Neural cell (in vitro differentiated cells): Measurements from ENCODE around the gene ZFPL1.

ENCODE experiments used
- EZH2 ChIP-seq: fragments of 200-600, 300-800 bp; shearing (Covaris generic), sonication (generic); IDR thresholded peaks from 2 replicates; pipeline ENCODE4 v1.6.1; 2014; ENCODE audit warnings: antibody characterized with exemption, low read length, borderline replicate concordance, mild to moderate bottlenecking; ENCODE audit not compliant: insufficient read depth, poor library complexity, severe bottlenecking
- MXI1 ChIP-seq: fragments of 450-650 bp; conservative IDR thresholded peaks from 2 replicates; pipeline ENCODE4 v1.6.1; 2014; ENCODE audit warnings: antibody characterized with exemption, mild to moderate bottlenecking; ENCODE audit not compliant: poor library complexity, severe bottlenecking
- POLR2AphosphoS5 ChIP-seq: IDR thresholded peaks from 2 replicates; pipeline ENCODE4 v1.6.1; 2012
- RAD21 ChIP-seq: fragments of 450-650 bp; conservative IDR thresholded peaks from 2 replicates; pipeline ENCODE4 v1.6.1; 2014; ENCODE audit warnings: antibody characterized with exemption, mild to moderate bottlenecking, moderate library complexity
- TAF1 ChIP-seq: IDR thresholded peaks from 2 replicates; pipeline ENCODE4 v1.6.1; 2012; ENCODE audit warnings: low read depth
- TF ChIP-seq, protein P1 (sequence below): IDR thresholded peaks from 2 replicates; pipeline ENCODE4 v1.6.1; 2012; ENCODE audit warnings: borderline replicate concordance
- TF ChIP-seq, protein P2 (sequence below): fragments of 450-650 bp; IDR thresholded peaks from 2 replicates; pipeline ENCODE4 v1.5.1; 2014; ENCODE audit warnings: antibody characterized with exemption, mild to moderate bottlenecking, moderate library complexity; ENCODE audit not compliant: poor library complexity, severe bottlenecking

- TF ChIP-seq, protein P1, sequence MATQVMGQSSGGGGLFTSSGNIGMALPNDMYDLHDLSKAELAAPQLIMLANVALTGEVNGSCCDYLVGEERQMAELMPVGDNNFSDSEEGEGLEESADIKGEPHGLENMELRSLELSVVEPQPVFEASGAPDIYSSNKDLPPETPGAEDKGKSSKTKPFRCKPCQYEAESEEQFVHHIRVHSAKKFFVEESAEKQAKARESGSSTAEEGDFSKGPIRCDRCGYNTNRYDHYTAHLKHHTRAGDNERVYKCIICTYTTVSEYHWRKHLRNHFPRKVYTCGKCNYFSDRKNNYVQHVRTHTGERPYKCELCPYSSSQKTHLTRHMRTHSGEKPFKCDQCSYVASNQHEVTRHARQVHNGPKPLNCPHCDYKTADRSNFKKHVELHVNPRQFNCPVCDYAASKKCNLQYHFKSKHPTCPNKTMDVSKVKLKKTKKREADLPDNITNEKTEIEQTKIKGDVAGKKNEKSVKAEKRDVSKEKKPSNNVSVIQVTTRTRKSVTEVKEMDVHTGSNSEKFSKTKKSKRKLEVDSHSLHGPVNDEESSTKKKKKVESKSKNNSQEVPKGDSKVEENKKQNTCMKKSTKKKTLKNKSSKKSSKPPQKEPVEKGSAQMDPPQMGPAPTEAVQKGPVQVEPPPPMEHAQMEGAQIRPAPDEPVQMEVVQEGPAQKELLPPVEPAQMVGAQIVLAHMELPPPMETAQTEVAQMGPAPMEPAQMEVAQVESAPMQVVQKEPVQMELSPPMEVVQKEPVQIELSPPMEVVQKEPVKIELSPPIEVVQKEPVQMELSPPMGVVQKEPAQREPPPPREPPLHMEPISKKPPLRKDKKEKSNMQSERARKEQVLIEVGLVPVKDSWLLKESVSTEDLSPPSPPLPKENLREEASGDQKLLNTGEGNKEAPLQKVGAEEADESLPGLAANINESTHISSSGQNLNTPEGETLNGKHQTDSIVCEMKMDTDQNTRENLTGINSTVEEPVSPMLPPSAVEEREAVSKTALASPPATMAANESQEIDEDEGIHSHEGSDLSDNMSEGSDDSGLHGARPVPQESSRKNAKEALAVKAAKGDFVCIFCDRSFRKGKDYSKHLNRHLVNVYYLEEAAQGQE, result peak; percentile 67
- TF ChIP-seq, protein P2, sequence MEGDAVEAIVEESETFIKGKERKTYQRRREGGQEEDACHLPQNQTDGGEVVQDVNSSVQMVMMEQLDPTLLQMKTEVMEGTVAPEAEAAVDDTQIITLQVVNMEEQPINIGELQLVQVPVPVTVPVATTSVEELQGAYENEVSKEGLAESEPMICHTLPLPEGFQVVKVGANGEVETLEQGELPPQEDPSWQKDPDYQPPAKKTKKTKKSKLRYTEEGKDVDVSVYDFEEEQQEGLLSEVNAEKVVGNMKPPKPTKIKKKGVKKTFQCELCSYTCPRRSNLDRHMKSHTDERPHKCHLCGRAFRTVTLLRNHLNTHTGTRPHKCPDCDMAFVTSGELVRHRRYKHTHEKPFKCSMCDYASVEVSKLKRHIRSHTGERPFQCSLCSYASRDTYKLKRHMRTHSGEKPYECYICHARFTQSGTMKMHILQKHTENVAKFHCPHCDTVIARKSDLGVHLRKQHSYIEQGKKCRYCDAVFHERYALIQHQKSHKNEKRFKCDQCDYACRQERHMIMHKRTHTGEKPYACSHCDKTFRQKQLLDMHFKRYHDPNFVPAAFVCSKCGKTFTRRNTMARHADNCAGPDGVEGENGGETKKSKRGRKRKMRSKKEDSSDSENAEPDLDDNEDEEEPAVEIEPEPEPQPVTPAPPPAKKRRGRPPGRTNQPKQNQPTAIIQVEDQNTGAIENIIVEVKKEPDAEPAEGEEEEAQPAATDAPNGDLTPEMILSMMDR, result no peak
- peak; percentile 65 for TF ChIP-seq MXI1
- TF ChIP-seq TAF1, result peak; percentile 93
- TF ChIP-seq RAD21, result no peak
- no peak for TF ChIP-seq EZH2
- TF ChIP-seq POLR2AphosphoS5, result peak; percentile 99
Observed at GRCh38 chr11:65111744-65112545, 27.9 kb downstream of the ZFPL1 start, which contains the start of gene TM7SF2.
